HG02852 (cell line): ENCODE data around the gene SMAD4.
"Not testable (repeated sequence)": the region's sequence is repeated elsewhere in the genome, so short reads cannot be mapped to it uniquely, and the experiment has no call there.

Experiments
- ATAC-seq: cut with Tn5 transposase; IDR thresholded peaks from one replicate; pipeline ENCODE4 v1.9.1; 2021; ENCODE audit warnings: mild to moderate bottlenecking, moderate library complexity; ENCODE audit not compliant: unreplicated experiment

SMAD4 gene

DNA sequence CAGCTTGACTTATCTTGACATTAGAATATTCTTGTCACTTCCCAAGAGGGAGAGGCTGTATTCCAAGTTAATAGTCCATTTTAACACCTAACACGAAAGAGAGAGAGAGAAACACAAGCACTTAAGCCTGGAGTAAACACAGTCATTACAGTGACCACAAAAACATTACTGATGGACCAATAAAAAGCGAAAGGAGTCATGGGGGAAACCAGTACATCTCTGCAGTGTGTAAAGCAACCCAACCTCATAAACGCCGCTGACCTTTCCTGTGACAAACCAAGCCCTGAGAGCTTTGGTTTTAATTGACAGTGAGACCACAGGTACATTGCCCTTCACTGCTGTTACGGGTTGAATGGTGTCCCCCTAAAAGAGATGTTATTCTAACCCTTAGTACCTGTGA, 78.3 kb downstream of the SMAD4 start:
- ATAC-seq, result no peak

GRCh38 chr18:51110073-51110797, 80.2 kb downstream of the SMAD4 start:
- ATAC-seq, result peak; percentile 91

- ATAC-seq, result not testable (repeated sequence)
Observed at GRCh38 chr18:51111633-51112355, 81.8 kb downstream of the SMAD4 start.

GRCh38 chr18:51116996-51117395, 87.0 kb downstream of the SMAD4 start:
- ATAC-seq, result not testable (repeated sequence)

DNA sequence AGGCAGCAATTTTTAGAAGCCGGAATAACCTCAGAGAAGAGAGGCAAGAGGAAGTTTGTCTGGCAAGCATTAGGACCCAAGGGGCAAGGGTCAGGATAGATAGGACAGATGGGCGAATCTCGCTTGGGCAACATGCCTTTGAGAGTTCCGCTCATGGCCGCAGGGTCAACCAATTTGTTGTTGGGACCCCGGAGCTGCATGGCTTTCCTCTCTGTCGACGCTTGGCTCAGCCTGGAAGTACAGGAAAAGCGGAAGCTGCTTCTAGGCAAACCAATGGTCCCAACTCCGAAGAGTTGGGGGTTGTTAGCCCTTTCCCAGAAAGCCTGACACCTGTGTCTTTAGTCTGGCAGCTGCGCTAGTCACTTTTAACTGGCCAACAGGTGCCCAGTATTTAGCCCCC, 89.5 kb downstream of the SMAD4 start:
- ATAC-seq, result not testable (repeated sequence)

- ATAC-seq, result not testable (repeated sequence)
Observed at GRCh38 chr18:51119976-51120375, 90.0 kb downstream of the SMAD4 start.

DNA sequence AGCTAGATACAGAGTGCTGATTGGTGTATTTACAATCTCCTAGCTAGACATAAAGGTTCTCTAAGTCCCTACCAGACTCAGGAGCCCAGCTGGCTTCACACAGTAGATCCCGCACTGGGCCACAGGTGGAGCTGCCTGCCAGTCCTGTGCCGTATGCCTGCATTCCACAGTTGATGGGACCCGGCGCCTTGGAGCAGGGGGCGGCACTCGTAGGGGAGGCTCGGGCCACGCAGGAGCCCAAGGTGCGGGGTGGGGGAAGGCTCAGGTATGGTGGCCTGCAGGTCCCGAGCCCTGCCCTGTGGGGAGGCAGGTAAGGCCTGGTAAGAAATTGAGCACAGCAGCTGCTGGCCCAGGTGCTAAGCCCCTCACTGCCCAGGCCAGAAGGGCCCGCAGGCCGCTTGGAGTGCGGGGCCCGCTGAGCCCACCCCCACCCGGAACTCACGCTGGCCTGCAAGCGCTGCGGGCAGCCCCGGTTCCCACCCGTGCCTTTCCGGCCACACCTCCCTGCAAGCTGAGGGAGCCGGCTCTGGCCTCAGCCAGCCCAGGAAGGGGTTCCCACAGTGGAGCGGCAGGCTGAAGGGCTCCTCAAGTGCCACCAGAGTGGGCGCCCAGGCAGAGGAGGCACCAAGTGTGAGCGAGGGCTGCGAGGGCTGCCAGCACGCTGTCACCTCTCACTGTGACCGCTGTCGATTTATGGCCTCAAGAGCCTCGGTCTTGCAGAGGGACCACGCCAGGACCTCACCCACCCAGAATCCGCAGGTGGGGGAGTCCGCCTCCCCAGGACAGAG, 91.0 kb downstream of the SMAD4 start:
- ATAC-seq, result no peak

- no peak for ATAC-seq
Observed at GRCh38 chr18:51121597-51121857, 91.5 kb downstream of the SMAD4 start.

DNA sequence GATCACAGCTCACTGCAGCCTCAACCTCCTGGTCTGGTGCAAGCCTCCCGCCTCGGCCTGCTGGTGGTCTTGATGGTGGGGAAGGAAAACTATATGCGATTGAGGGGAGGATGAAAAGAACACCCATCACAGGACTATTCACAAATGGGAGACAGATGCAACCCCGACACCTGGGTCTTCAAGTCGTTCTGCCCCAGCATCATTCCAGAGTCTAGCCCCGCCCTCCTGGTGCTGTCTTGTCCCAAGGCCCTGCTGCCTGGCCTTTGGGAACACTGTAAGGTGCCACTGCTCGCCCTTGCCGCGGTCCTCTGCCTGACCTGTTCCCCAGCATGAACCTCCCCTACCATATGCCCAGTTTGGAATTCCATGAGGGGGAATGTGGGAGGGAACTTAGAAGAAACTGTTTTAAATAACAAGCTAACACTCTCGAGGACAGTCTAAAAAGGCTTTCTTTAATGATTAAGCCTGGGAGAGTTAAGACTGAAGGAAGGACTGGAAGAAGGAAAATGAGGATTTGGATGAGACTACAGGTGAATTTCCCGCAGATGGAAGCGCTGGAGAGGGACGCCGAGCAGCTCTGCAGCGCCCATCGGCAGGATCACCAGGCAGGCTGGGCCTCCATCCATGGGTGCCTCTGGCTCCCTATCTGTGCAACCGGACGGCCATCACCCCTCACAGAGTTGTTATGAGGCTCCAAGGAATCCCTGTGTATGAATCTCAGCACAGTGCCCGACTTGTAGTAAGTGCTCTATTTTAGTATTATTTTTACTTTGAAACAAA, 92.4 kb downstream of the SMAD4 start:
- ATAC-seq, result no peak

DNA sequence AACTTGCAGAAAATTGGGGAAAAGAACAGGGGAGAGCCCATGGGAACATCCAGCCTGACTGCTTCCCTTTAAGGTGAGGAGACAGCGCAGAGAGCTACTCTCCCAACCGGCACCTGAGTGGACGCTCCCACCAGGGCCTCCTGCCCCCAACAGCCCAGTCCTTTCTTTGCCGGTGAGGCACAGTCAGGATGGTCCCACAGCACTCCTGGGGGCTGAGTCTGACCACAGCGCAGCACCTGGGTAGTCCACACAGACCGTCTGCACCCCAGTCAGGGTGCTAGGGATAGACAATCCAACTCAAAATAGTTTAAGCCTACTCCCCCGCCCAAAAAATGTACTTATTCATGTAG, 93.0 kb downstream of the SMAD4 start:
- no peak for ATAC-seq

DNA sequence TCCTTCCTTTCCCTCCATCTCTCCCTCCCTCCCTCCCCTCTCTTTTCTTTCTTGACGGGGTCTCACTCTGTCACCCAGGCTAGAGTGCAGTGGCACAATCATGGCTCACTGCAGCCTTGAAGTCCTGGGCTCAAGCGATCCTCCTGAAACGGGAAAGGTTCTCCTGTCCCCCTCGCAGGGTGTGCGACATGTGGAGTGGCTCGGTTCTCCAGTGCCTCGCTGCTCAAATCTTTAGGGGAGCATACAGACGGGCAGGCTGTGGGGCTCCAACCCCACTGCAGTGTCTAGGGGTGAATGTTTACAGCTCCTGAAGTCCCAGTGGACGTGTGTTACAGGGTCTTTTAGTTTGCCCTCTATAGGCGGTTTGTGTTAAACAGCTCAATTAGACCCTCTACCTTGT, 93.5 kb downstream of the SMAD4 start:
- no peak for ATAC-seq

- no peak for ATAC-seq
Observed at GRCh38 chr18:51123936-51124486, 94.0 kb downstream of the SMAD4 start.

DNA sequence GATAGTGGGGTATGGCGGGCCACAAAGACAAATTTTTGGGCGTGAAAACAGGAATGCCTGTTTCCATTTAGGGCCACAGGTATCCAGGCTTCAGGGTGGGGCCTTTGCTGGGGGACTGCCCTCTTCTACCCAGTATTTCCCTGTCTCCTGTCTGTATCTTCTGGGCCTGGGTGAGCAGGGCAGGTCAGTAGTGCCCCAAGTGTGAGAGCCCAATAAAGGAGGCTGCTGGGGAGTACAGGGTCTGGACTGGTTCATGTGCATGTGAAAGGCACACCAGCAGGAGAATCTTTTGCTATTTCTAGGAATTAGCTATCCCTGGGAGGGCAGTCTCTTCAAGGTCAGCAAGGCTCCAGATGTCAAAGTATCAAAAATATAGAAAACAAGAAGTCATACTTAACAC, 96.0 kb downstream of the SMAD4 start:
- ATAC-seq, result no peak

GRCh38 chr18:51127664-51128063, 97.7 kb downstream of the SMAD4 start:
- no peak for ATAC-seq

- ATAC-seq, result no peak
Observed at GRCh38 chr18:51128533-51128932, 98.5 kb downstream of the SMAD4 start.

GRCh38 chr18:51132256-51132935, 102.4 kb downstream of the SMAD4 start:
- no peak for ATAC-seq

GRCh38 chr18:51133580-51134160, 103.7 kb downstream of the SMAD4 start:
- no peak for ATAC-seq
